Endothelial cell of umbilical vein (primary cell): ENCODE results near the gene PLCB4. TPM values are rescaled to one million over a fixed set of nuclear protein-coding genes. Genes with fewer than 3 reads are reported as not detected.

ENCODE experiments used
- BruUV-seq: library from RNA; stranded (reverse); fragments of 400-500 nt; replicated peaks from 2 replicates; lab custom pipeline; 2021; lab: Mats Ljungman, UMichigan
- CTCF ChIA-PET: fragments of 300-600, 350-600 bp; sonication (Branson Sonifier 250); formaldehyde crosslinking; loops from one replicate; lab custom pipeline; 2021; ENCODE audit warnings: antibody characterized with exemption, inconsistent platforms; lab: Charles Lee
- POLR2A ChIA-PET: fragments of 300-600, 350-600 bp; sonication (Branson Sonifier 250); formaldehyde crosslinking; loops from one replicate; lab custom pipeline; 2021; ENCODE audit warnings: antibody characterized with exemption, inconsistent platforms; lab: Charles Lee
- DNase-seq: peaks from one replicate; pipeline ENCODE4 v3.0.0-alpha.2; 2011; ENCODE audit warnings: low read depth, low spot score
- FAIRE-seq: peaks from 2 replicates; lab custom pipeline; 2011; peaks lifted over from hg19 to GRCh38; lab: Jason Lieb, UNC
- H2AFZ ChIP-seq: 2 replicates; pipeline ENCODE4 v1.6.0; 2012; ENCODE audit warnings: low read depth, low read length, control low read depth, inconsistent platforms
- H3K27ac ChIP-seq: 2 replicates; pipeline ENCODE4 v1.5.1; 2011; ENCODE audit warnings: low read depth, mild to moderate bottlenecking, control low read depth, low read length, moderate library complexity; ENCODE audit not compliant: insufficient read depth
- H3K27me3 ChIP-seq, 2 experiments: 2 replicates each; pipeline versions ENCODE4 v1.6.0 to v1.6.1; 2011; ENCODE audit warnings: low read length in 2 of 2, mixed read lengths in 1 of 2; ENCODE audit not compliant: control insufficient read depth in 2 of 2, insufficient read depth in 2 of 2
- H3K36me3 ChIP-seq, 2 experiments: 2 replicates in 1 of 2; 3 replicates in 1 of 2; pipeline ENCODE4 v1.5.1; 2011; ENCODE audit warnings: low read length in 2 of 2, mild to moderate bottlenecking in 1 of 2, moderate library complexity in 1 of 2; ENCODE audit not compliant: control insufficient read depth in 2 of 2, insufficient read depth in 2 of 2; ENCODE audit errors: extremely low read depth in 1 of 2
- H3K4me1 ChIP-seq: 3 replicates; pipeline ENCODE4 v1.5.1; 2011; ENCODE audit warnings: mild to moderate bottlenecking, low read length; ENCODE audit not compliant: control insufficient read depth, insufficient read depth; ENCODE audit errors: extremely low read depth
- H3K4me2 ChIP-seq: 2 replicates; pipeline ENCODE4 v1.6.1; 2011; ENCODE audit warnings: low read length, control low read depth, mixed read lengths; ENCODE audit not compliant: insufficient read depth
- H3K4me3 ChIP-seq, 3 experiments: fragments of 200-600 bp in 1 of 3; sonication (generic), shearing (Covaris generic) in 1 of 3; replicated peaks in 1 of 3; 2 replicates each; pipeline ENCODE4 v1.5.1; 2011 to 2016; ENCODE audit warnings: control low read depth in 3 of 3, low read length in 3 of 3, mild to moderate bottlenecking in 2 of 3, inconsistent platforms in 1 of 3, low read depth in 1 of 3, moderate library complexity in 1 of 3; ENCODE audit not compliant: insufficient read depth in 1 of 3
- H3K79me2 ChIP-seq: 2 replicates; pipeline ENCODE4 v1.6.0; 2012; ENCODE audit warnings: low read length, inconsistent platforms; ENCODE audit not compliant: control insufficient read depth, insufficient read depth
- H3K9ac ChIP-seq: replicated peaks from 2 replicates; pipeline ENCODE3; 2011; ENCODE audit warnings: low read length, control low read depth; ENCODE audit not compliant: insufficient read depth; ENCODE audit errors: extremely low read depth
- H3K9me1 ChIP-seq: replicated peaks from 3 replicates; pipeline ENCODE4 v1.6.0; 2011; ENCODE audit warnings: mild to moderate bottlenecking, low read length; ENCODE audit not compliant: control insufficient read depth, insufficient read depth; ENCODE audit errors: extremely low read depth
- H3K9me3 ChIP-seq: replicated peaks from 2 replicates; pipeline ENCODE4 v1.5.1; 2012; ENCODE audit warnings: low read length, inconsistent platforms; ENCODE audit not compliant: control insufficient read depth, insufficient read depth
- H4K20me1 ChIP-seq: replicated peaks from 2 replicates; pipeline ENCODE3; 2011; ENCODE audit warnings: mild to moderate bottlenecking, low read length; ENCODE audit not compliant: control insufficient read depth, insufficient read depth; ENCODE audit errors: extremely low read depth
- CTCF ChIP-seq, 2 donors: IDR thresholded peaks; 1 replicate in 1 of 2; 2 replicates in 1 of 2; pipeline ENCODE4 v1.5.1; 2011; ENCODE audit warnings: low read length in 2 of 2, mild to moderate bottlenecking in 2 of 2, moderate library complexity in 2 of 2, control low read depth in 1 of 2, inconsistent platforms in 1 of 2, low read depth in 1 of 2; ENCODE audit not compliant: insufficient read depth in 1 of 2; ENCODE audit errors: extremely low read depth in 1 of 2
- EZH2 ChIP-seq: IDR thresholded peaks from 2 replicates; pipeline ENCODE4 v1.6.1; 2012; ENCODE audit warnings: borderline replicate concordance, low read depth, mild to moderate bottlenecking, moderate library complexity, low read length, inconsistent platforms; ENCODE audit not compliant: severe bottlenecking
- FOS ChIP-seq: IDR thresholded peaks from 2 replicates; pipeline ENCODE4 v1.6.1; 2011; ENCODE audit warnings: mild to moderate bottlenecking, low read length, moderate library complexity, borderline replicate concordance; ENCODE audit not compliant: insufficient read depth
- JUN ChIP-seq: IDR thresholded peaks from 2 replicates; pipeline ENCODE4 v1.6.1; 2011; ENCODE audit warnings: borderline replicate concordance, low read depth; ENCODE audit not compliant: insufficient read length, insufficient read depth
- MAX ChIP-seq: IDR thresholded peaks from 2 replicates; pipeline ENCODE4 v1.6.1; 2011; ENCODE audit not compliant: insufficient read depth, insufficient read length
- MYC ChIP-seq: IDR thresholded peaks from one replicate; pipeline ENCODE4 v1.6.1; 2011; ENCODE audit warnings: mild to moderate bottlenecking, low read depth, low read length
- dilution Hi-C: fragments of 300-500 bp; cut with MboI; formaldehyde crosslinking; loops from one replicate; pipeline ENCODE4 v1.15.0; 2019; ENCODE audit warnings: low sequenced_read_pairs; ENCODE audit not compliant: extremely low pct_ligation_motif_present
- intact Hi-C: fragments of 100-400 bp; cut with micrococcal nuclease; formaldehyde crosslinking; loops from one replicate; pipeline ENCODE4 v1.10.0; 2022
- polyA plus RNA-seq, 4 experiments: library from polyadenylated mRNA; depleted of rRNA in 3 of 4; stranded (reverse) in 3 of 4; unstranded in 1 of 4; fragments of >200 nt; gene quantifications; 2 replicates each; pipeline versions ENCODE4 v1.2.1 to v1.2.3, GENCODE V29; 2011 to 2012; ENCODE audit warnings: missing spikeins in 1 of 4
- total RNA-seq: library from RNA; stranded (reverse); gene quantifications from 2 replicates; pipeline ENCODE4 v1.2.3, GENCODE V29; 2021

PLCB4 gene
- total and polyA plus RNA-seq, 2 donors (not counting 3 experiments of a cell fraction or from before 2014, with no cell fraction given): 0.37 to 1.7 TPM

- Histone ChIP-seq H3K4me1 (no peaks in the 10 kb centered on the region), H3K36me3 (no peaks in the 10 kb centered on the region), H3K9me3 (no peaks in the 10 kb centered on the region), H3K27me3 (no peaks in the 10 kb centered on the region), H3K27ac (no peak overlapping the region), H3K79me2 (no peaks in the 10 kb centered on the region), H3K9me1 (no peaks in the 10 kb centered on the region), H3K9ac (no peak overlapping the region), H4K20me1 (no peaks in the 10 kb centered on the region), H2AFZ (no peak overlapping the region), H3K4me2 (no peak overlapping the region), H3K4me3 (no peak overlapping the region)
- POLR2A ChIA-PET: no interaction called here
- dilution Hi-C loops: no loop called here
- intact Hi-C loops: loop anchor here (1.0 kb wide), 1 partner anchor 145 kb away; no protein-coding TSS in a partner anchor
- FAIRE-seq (no peak), DNase-seq (no peak)
- BruUV-seq: no TSS peak
- no peak for TF ChIP-seq FOS
- no peak for TF ChIP-seq MAX
- TF ChIP-seq CTCF (IDR thresholded peaks at IDR 0.05; ENCODE audit: extremely low read depth in 1 of 2, insufficient read depth in 1 of 2, low read depth in 1 of 2, low read length in 2 of 2): no peak
- TF ChIP-seq MYC: no peak
- no peak for TF ChIP-seq JUN
- TF ChIP-seq EZH2: no peak
- CTCF ChIA-PET: interaction anchor here (0.5 to 1.5 kb wide), 2 partner anchors 10 to 130 kb away, joined by 3 read pairs; no protein-coding TSS in a partner anchor
Observed at GRCh38 chr20:9214685-9215084, 145.8 kb downstream of the PLCB4 start.
